MM.1S (cell line): Measurements from ENCODE around the gene OSCP1.
"Not testable (repeated sequence)": the region's sequence is repeated elsewhere in the genome, so short reads cannot be mapped to it uniquely, and the experiment has no call there.

Experiments used
- DNase-seq: peaks from one replicate; pipeline ENCODE4 v3.0.0-alpha.2; 2015
- H2AFZ ChIP-seq: fragments of 300-600 bp; sonication (generic); 2 replicates; pipeline ENCODE4 v1.6.0; 2016; ENCODE audit warnings: antibody characterized with exemption, low read length
- H3F3A ChIP-seq: fragments of 300-600 bp; sonication (generic); 2 replicates; pipeline ENCODE4 v1.6.1; 2016; ENCODE audit warnings: mild to moderate bottlenecking, antibody characterized with exemption, low read length, moderate library complexity, mixed read lengths; ENCODE audit not compliant: insufficient read depth
- H3K27ac ChIP-seq: fragments of 300-600 bp; sonication (generic); 2 replicates; pipeline ENCODE4 v1.5.1; 2016; ENCODE audit warnings: mild to moderate bottlenecking, low read length
- H3K27me3 ChIP-seq: fragments of 300-600 bp; sonication (generic); replicated peaks from 2 replicates; pipeline ENCODE4 v1.6.0; 2016; ENCODE audit warnings: low read length; ENCODE audit not compliant: insufficient read depth
- H3K36me3 ChIP-seq: fragments of 300-600 bp; sonication (generic); replicated peaks from 2 replicates; pipeline ENCODE4 v1.6.1; 2016; ENCODE audit warnings: mild to moderate bottlenecking, low read length, mixed read lengths; ENCODE audit not compliant: insufficient read depth
- H3K4me1 ChIP-seq: fragments of 300-600 bp; sonication (generic); 2 replicates; pipeline ENCODE4 v1.6.1; 2016; ENCODE audit warnings: low read length, mixed read lengths
- H3K4me2 ChIP-seq: fragments of 300-600 bp; sonication (generic); 2 replicates; pipeline ENCODE4 v1.6.0; 2016; ENCODE audit warnings: low read depth, low read length
- H3K4me3 ChIP-seq: fragments of 300-600 bp; sonication (generic); 2 replicates; pipeline ENCODE4 v1.5.1; 2016; ENCODE audit warnings: low read length, mixed read lengths
- H3K79me2 ChIP-seq: fragments of 300-600 bp; sonication (generic); 2 replicates; pipeline ENCODE4 v1.6.1; 2016; ENCODE audit warnings: mixed run types, low read length, mixed read lengths
- H3K9ac ChIP-seq: fragments of 300-600 bp; sonication (generic); 2 replicates; pipeline ENCODE4 v1.6.1; 2016; ENCODE audit warnings: low read length, mixed read lengths
- H3K9me2 ChIP-seq: fragments of 300-600 bp; sonication (generic); replicated peaks from 2 replicates; pipeline ENCODE4 v1.6.1; 2016; ENCODE audit warnings: mild to moderate bottlenecking, low read length, mixed read lengths; ENCODE audit not compliant: insufficient read depth
- H3K9me3 ChIP-seq: fragments of 300-600 bp; sonication (generic); replicated peaks from 2 replicates; pipeline ENCODE4 v1.6.1; 2016; ENCODE audit warnings: mild to moderate bottlenecking, low read length, mixed read lengths; ENCODE audit not compliant: insufficient read depth
- H4K20me1 ChIP-seq: fragments of 300-600 bp; sonication (generic); 2 replicates; pipeline ENCODE4 v1.6.1; 2016; ENCODE audit warnings: mild to moderate bottlenecking, low read length, moderate library complexity, mixed read lengths; ENCODE audit not compliant: insufficient read depth
- EZH2 ChIP-seq: fragments of 300-600 bp; sonication (generic); optimal IDR thresholded peaks from 2 replicates; pipeline ENCODE3; 2017; ENCODE audit warnings: low read depth, mild to moderate bottlenecking, antibody characterized with exemption, low read length, mixed read lengths
- EZH2phosphoT487 ChIP-seq: fragments of 300-600 bp; sonication (generic); IDR thresholded peaks from 2 replicates; pipeline ENCODE4 v1.6.1; 2018; ENCODE audit warnings: antibody characterized with exemption, low read length
- TF ChIP-seq, protein P1 (sequence below): fragments of 300-600 bp; sonication (generic); IDR thresholded peaks from 2 replicates; pipeline ENCODE4 v1.5.1; 2016; ENCODE audit warnings: antibody characterized with exemption, low read length, mixed read lengths

Gene OSCP1

DNA sequence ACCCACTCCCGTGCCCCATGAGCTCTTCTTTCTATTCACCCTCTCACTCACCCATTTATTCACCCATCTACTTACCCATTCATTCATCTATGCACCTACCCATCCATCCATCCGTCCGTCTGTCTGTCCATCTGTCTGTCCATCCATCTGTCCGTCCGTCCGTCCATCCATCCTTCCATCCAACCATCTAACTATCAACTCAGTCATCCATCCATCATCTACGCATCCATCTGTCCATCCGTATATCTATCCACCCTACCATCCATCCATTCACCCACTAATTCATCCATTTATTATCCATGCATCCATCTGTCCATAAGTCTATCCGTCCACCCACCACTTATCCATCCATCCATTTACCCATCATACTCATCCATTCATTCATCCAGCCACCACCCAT, 43.3 kb upstream of the OSCP1 start:
- peaks cover 17% of the 10 kb centered on the region for H3K27me3 ChIP-seq
- H2AFZ ChIP-seq, result no peak overlapping the region
- H3K36me3 ChIP-seq, result no peaks in the 10 kb centered on the region
- no peak overlapping the region for H3K9ac ChIP-seq
- no peaks in the 10 kb centered on the region for H3K9me3 ChIP-seq
- H3K4me1 ChIP-seq, result no peaks in the 10 kb centered on the region
- no peak overlapping the region for H3K4me3 ChIP-seq
- no peaks in the 10 kb centered on the region for H3F3A ChIP-seq
- H3K27ac ChIP-seq, result no peak overlapping the region
- TF ChIP-seq EZH2phosphoT487 (no peak), EZH2 (no peak)
- TF ChIP-seq, protein P1, sequence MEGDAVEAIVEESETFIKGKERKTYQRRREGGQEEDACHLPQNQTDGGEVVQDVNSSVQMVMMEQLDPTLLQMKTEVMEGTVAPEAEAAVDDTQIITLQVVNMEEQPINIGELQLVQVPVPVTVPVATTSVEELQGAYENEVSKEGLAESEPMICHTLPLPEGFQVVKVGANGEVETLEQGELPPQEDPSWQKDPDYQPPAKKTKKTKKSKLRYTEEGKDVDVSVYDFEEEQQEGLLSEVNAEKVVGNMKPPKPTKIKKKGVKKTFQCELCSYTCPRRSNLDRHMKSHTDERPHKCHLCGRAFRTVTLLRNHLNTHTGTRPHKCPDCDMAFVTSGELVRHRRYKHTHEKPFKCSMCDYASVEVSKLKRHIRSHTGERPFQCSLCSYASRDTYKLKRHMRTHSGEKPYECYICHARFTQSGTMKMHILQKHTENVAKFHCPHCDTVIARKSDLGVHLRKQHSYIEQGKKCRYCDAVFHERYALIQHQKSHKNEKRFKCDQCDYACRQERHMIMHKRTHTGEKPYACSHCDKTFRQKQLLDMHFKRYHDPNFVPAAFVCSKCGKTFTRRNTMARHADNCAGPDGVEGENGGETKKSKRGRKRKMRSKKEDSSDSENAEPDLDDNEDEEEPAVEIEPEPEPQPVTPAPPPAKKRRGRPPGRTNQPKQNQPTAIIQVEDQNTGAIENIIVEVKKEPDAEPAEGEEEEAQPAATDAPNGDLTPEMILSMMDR, result no peak
- DNase-seq, result no peak
- no peaks in the 10 kb centered on the region for H3K79me2 ChIP-seq
- no peak overlapping the region for H3K4me2 ChIP-seq
- no peaks in the 10 kb centered on the region for H4K20me1 ChIP-seq
- H3K9me2 ChIP-seq, result no peaks in the 10 kb centered on the region

DNA sequence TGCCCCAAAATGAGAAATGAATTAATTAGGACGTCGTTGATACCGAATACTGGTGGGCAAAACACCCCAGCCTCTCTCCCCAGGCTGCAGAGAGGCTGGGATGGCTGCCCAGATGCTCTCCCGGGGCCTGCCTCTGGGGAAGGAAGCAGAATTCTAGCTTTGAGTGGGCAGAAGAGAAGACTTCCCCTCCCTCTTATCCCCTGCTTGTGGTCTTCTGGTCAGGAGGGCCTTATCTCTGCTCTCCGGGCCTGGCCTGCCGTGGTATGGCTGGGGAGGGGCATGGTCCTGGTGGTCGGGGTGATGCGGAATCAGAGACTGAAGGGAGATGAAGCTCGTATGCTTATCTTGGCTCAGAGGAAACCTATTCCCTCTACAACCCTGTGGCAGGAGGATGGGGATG, 42.2 kb upstream of the OSCP1 start:
- H3K4me1 ChIP-seq, result no peaks in the 10 kb centered on the region
- H3F3A ChIP-seq, result no peaks in the 10 kb centered on the region
- no peak overlapping the region for H3K9ac ChIP-seq
- H3K4me3 ChIP-seq, result no peak overlapping the region
- no peaks in the 10 kb centered on the region for H3K36me3 ChIP-seq
- H3K4me2 ChIP-seq, result no peak overlapping the region
- no peaks in the 10 kb centered on the region for H3K79me2 ChIP-seq
- DNase-seq, result no peak
- no peaks in the 10 kb centered on the region for H4K20me1 ChIP-seq
- H3K27me3 ChIP-seq, result peaks cover 17% of the 10 kb centered on the region
- H3K9me3 ChIP-seq, result no peaks in the 10 kb centered on the region
- TF ChIP-seq EZH2phosphoT487 (no peak), EZH2 (no peak)
- TF ChIP-seq, protein P1, result no peak
- H2AFZ ChIP-seq, result no peak overlapping the region
- H3K27ac ChIP-seq, result no peak overlapping the region
- H3K9me2 ChIP-seq, result no peaks in the 10 kb centered on the region

DNA sequence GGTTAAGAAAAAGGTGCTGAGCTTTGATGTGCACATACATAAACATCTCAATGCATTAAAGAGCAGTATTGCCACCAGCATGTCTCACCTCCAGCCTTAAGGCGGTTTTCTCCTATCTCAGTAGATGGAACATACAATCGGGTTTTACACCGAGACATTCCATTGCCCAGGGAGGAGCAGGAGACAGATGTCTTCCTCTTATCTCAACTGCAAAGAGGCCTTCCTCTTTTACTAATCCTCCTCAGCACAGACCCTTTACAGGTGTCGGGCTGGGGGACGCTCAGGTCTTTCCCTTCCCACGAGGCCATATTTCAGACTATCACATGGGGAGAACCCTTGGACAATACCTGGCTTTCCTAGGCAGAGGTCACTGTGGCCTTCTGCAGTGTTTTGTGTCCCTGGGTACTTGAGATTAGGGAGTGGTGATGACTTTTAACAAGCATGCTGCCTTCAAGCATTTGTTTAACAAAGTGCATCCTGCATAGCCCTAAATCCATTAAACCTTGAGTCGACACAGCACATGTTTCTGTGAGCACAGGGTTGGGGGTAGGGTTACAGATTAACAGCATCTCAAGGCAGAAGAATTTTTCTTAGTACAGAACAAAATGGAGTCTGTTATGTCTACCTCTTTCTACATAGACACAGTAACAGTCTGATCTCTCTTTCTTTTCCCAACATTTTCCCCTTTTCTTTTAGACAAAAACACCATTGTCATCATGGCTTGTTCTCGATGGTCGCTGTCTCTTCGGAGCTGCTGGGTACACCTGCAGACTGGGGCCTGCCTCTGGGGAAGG, 39.2 kb upstream of the OSCP1 start:
- peaks cover 12% of the 10 kb centered on the region; the same call in 1 of the 2 replicates for H3K27me3 ChIP-seq
- not testable (repeated sequence) for H3K36me3 ChIP-seq, H3K4me3 ChIP-seq, H3K79me2 ChIP-seq, H3K9ac ChIP-seq, H3K27ac ChIP-seq, H4K20me1 ChIP-seq, DNase-seq, H2AFZ ChIP-seq, H3K4me1 ChIP-seq, H3K9me3 ChIP-seq, H3F3A ChIP-seq, H3K4me2 ChIP-seq, H3K9me2 ChIP-seq

DNA sequence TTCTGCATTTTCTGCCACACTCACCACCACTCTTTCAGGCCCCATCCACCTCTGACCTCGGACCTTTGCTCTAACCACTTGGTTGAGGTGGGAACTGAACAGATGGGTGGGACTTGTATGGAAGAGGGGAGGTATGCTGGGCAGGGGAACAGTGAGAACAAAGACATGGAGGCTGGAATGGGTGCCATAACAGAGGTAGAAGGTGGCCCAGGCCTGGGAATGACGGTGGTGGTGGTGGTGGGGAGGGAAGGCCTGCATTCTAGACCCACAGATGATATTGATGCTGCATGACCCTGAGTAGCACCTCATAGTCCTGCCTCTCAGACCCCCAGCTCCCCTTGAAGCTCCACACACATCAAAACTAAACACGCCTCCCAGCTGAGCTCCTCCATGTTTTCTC, 37.7 kb upstream of the OSCP1 start:
- Histone ChIP-seq H3K9ac (no peak overlapping the region), H3K9me2 (no peaks in the 10 kb centered on the region), H3K9me3 (no peaks in the 10 kb centered on the region), H4K20me1 (no peaks in the 10 kb centered on the region), H3K4me3 (no peak overlapping the region), H3K4me1 (no peaks in the 10 kb centered on the region), H3K79me2 (no peaks in the 10 kb centered on the region), H3K4me2 (no peak overlapping the region), H3K27me3 (no peaks in the 10 kb centered on the region; the same call in 1 of the 2 replicates), H3F3A (no peaks in the 10 kb centered on the region), H3K27ac (no peak overlapping the region), H2AFZ (no peak overlapping the region), H3K36me3 (no peaks in the 10 kb centered on the region)
- TF ChIP-seq EZH2, result no peak
- no peak for TF ChIP-seq EZH2phosphoT487
- TF ChIP-seq, protein P1, result no peak
- DNase-seq, result no peak

DNA sequence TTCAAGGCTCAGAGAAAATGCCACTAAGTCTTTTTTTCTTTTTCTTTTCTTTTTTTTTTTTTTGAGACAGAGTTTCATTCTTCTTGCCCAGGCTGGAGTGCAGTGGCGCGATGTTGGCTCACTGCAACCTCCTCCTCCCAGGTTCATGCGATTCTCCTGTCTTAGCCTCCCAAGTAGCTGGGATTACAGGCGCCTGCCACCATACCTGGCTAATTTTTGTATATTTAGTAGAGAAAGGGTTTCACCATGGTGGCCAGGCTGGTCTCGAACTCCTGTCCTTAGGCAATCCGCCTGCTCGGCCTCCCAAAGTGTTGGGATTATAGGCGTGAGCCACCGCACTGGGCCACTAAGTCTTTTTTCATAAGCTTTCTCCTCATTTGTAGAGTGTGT, 37.1 kb upstream of the OSCP1 start:
- not testable (repeated sequence) for H3K27ac ChIP-seq, H4K20me1 ChIP-seq, H3F3A ChIP-seq, DNase-seq, H3K9me2 ChIP-seq, H3K4me2 ChIP-seq, H3K9me3 ChIP-seq, H3K4me1 ChIP-seq, H3K27me3 ChIP-seq, H2AFZ ChIP-seq, H3K36me3 ChIP-seq, H3K9ac ChIP-seq, H3K4me3 ChIP-seq, H3K79me2 ChIP-seq
